NT2/D1 (cell line): ENCODE results near the gene COPZ1.

Experiments used
- SUZ12 ChIP-seq: IDR thresholded peaks from 2 replicates; pipeline ENCODE4 v1.6.1; 2011; ENCODE audit not compliant: insufficient read length, insufficient read depth; ENCODE audit errors: extremely low read depth
- YY1 ChIP-seq: IDR thresholded peaks from 2 replicates; pipeline ENCODE4 v1.6.1; 2011; ENCODE audit not compliant: insufficient read length, insufficient read depth
- ZNF274 ChIP-seq: IDR thresholded peaks from 2 replicates; pipeline ENCODE4 v1.6.1; 2011; ENCODE audit warnings: mild to moderate bottlenecking, low read depth, low read length

- TF ChIP-seq YY1 = no peak
- TF ChIP-seq ZNF274 = no peak
- TF ChIP-seq SUZ12 = no peak
These were observed 59.7 kb downstream of the COPZ1 start, which contains the start of gene ZNF385A for GRCh38 chr12:54384591-54385041.
